Activated CD8-positive, alpha-beta memory T cell treated with anti-CD3 and anti-CD28 coated beads for 48 hours (primary cell): ENCODE measurements around the gene HTT-AS.

Experiments
- DNase-seq, 3 experiments: peaks; one replicate each; pipeline ENCODE4 v3.0.0-alpha.2; 2020; ENCODE audit warnings: low read depth in 2 of 3, low spot score in 2 of 3

Gene HTT-AS

DNA sequence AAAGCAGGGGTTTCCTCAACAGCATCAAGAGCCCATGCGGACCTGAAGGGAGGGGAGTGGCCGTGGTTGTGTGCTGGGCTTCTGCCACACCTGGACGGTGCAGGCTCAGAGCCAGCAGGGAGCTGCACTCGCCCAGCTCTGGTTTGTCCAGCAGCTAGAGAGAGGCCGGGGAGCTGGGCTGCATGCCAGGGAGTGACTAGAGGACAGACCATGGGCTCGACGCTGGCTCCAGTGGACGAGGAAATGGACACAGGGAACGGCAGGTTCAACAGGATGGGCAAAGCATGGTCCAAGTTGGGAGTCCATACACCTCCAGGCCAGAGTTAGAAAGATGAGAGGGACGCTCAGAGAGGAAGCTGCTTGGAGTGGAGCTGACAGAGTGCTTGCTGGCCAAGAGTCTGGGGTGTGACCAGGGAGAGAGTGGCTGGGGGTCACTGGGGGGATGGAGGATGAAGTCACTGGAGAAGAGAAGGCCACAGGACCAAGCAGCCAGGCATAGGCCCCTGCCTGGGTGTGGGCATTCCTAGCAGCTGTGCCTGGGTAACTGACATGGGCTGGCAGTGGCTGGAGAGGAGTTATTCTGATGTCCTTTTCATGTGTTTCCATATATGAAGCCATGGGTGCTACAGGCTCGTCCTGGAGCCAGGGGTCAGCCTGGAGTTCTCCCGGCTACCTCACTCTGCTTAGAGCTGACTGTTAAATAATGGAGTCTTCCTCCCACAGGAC, 42.8 kb downstream of the HTT-AS start:
- DNase-seq: no peak

DNA sequence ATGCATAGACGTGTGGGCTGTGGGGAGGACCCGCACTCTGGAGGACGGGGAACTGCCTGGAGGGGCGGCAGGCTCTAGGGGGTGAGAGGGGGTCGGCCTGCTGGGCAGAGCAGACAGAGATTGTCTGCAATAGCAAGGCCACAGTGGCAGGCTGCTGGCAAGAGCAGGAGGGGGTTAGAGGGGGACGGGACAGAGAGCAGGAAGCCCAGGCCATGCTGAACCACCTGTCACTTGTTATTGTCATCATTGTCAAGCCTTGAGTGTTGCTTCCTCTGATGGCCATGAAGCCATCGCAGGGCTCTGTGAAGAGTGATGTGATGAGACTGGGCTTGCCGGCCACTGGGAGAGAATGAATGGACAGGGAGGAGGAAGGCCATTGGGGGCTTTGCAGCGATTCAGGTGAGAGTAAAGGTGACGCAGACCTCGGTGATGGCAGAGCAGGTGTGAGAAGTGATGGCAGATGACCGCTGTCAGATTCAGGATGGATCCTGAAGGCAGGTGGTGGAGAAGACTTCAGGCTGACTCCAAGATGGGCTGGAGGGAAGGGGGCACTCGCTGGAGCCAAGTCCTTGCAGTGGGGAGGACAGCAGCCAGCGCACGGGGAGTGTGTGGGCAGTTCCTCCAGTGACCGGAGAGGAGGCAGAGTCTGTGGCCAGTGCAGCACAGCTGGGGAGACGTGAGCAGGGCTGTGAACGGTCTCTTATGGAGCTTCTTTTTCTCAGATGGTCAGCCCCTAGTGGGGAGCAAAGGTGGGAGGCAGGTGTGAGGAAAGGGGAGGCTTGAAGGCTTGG, 43.6 kb downstream of the HTT-AS start:
- no peak for DNase-seq

DNA sequence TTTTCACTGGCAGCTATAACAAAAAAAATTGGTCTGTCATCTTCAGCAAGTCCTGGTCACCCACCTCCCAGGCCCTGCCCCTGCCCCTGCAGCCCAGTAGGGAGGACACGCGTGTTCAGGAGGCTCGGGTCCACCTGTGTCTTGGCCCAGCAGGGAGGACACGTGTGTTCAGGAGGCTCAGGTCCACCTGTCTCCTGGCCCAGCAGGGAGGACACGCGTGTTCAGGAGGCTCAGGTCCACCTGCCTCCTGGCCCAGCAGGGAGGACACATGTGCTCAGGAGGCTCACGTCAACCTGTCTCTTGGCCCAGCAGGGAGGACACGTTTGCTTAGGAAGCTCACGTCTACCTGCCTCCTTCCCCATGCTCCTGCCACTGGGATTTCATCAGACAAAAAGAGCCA, 44.9 kb downstream of the HTT-AS start:
- DNase-seq: no peak

DNA sequence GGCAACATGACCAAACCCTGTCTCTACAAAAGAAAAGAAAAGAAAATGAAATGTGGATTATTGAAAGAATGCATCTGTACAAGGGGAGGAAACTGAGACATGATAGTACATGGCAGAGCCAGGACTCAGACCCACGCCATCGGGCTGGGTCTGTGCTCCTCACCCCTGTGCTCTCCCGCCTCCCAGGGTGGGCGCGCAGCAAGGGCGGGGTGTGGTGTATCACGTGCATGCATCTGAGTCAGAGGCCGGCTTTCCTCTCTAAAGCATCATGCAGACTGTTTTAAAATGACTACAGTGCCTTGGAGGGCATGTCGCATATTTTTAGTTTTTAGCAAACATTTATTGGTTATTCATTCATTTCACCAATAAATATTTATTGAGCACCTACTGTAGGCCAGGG, 47.8 kb downstream of the HTT-AS start:
- DNase-seq: no peak

DNA sequence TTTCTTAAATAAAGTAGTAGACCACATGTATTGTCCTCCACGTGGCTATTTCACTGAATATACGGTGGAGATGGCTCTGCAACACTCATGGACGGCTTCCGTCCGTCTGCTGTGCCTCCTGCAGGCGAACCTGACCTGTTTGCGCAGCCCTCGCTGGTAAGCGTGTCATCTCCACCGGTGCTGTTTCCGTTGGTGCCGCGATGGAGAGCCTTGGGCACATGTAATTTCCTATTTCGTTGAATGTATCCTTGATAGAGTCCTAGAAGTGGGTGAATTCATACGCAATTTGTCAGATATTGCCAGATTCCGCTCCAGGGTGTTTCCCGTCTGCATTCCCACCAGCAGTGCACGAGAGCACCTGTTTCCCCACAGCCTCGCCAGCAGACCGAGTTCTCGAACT, 48.5 kb downstream of the HTT-AS start:
- no peak for DNase-seq

DNA sequence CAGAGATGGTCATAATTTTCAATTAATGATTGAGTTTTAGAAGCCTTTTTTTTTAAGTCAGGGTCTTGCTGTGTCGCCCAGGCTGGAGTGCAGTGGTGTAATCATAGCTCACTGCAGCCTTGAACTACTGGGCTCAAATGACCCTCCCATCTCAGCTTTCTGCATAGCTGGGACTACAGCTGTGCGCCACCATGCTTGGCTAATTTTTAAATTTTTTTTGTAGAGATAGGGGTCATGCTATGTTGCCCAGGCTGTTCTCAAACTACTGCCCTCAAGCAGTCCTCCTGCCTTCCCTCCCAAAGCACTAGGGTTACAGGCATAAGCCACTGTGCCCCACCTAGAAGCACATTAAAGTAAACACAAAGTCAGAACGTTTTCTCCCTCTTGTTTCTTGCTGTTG, 51.7 kb downstream of the HTT-AS start:
- DNase-seq: no peak

DNA sequence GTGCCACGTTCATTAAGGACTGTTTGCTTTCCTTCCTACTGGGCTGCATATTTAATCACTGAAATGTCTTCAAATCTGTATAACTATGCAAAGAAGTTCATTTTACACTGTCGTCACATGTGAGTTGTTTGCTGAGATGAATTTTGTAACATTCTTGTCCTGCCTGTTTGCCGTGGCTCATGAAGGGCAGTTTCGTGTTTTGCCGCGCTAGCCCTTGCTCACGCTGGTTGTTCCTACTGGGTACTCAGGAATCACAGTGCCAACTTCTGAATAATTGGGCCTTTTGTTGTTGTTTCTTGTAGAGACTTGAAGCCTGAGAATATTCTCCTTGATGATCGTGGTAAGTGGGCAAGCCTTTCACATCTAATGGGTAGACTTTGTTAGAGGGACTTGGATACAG, 52.2 kb downstream of the HTT-AS start:
- DNase-seq: no peak

DNA sequence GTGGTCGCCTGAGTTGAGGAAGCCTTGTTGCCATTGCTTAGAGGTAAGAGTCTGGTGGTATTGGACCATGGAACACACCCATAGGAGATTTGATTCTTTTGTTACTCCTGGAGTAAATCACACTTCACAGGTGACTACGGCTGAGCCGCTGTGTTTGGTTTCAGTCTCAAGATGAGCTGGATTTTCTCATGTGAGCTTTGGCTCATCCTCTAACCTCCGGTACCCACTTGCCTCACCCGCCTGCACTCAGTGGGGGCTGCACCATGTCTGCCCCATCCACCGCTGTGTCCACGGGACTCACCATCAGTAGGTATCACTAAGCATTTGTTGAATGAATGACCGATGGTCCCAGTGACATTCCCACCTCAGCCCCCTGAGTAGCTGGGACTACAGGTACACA, 52.7 kb downstream of the HTT-AS start:
- no peak for DNase-seq

DNA sequence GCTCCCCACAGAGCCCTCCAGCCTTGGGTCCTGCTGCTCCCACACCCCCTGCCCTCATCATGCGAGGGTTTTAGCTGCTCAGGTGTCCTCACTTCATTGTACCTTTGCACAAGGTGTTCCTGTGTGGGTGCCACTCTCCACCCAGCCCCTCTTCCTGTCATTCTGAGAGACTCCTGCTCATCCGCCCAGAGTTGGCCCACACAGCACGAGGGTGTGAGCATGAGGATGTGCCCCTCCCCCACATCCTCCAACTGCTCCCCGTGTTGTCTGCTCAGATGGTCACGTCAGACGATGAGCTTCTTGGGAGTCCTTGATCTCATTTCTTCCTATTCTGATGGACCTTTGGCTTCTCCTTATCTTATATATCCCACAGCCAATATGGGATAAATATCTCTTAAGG, 53.2 kb downstream of the HTT-AS start:
- DNase-seq: no peak

DNA sequence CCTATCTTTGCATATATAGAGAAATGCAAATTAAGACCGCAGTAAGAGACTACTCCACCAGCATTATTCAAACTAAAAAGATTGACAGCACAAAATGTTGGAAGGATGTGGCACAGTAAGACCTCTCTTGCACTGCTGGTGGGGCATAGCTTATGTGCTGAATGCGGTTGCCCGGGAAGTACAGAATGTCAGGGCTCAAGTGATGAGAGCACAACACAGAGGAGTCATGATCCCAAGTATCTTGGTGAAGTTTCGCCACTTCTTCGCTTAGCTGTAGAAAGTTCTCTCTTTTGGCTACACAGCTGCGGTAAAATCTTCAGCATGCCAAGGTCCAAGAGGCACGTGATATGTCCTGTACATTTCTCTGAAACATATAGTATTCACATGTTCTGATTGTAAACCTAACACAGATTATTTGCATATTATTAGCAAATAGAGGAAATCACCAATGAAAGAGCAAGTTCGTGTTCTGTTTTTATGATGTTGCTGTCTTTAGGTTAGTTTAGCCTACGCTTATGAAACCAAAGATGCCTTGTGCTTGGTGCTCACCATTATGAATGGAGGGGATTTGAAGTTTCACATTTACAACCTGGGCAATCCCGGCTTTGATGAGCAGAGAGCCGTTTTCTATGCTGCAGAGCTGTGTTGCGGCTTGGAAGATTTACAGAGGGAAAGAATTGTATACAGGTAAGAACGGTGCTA, 55.0 kb downstream of the HTT-AS start:
- no peak for DNase-seq

DNA sequence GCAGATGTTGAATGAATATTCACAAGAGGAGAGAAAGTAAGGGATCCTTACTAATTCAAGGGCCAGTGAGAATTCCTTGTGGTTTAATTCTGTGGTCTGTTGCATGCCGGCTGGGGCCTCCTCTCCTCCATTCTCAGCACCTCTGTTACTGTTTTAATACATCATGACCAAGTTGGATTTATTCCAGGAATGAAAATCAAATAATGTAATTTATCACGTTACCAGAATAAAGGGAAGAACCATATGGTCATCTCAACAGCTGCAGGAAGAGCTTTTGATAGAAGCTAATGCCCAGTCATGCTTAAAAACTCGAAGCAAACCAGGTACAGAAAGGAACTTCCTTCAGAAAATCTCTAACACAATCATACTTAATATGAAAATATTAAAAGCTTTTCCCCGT, 56.8 kb downstream of the HTT-AS start:
- no peak for DNase-seq

DNA sequence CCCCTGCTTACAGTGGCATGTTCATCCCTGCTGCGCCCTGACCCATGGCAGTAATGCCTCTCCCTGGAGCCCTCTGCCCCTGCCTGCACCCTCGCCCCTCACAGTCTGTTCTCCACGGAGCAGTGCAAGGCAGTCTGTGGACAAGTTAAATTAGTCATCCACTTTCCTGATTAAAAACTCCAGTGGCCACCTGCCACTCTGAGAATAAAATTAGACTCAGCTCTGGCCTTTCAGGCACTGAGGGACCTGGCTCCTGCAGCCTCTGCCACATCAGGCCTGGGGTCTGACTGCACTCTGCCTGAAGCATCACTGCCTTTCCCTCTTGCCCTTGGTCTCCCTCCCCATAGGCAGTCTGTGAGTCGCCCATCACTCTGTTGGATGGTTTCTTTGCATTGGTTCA, 57.4 kb downstream of the HTT-AS start:
- no peak for DNase-seq

DNA sequence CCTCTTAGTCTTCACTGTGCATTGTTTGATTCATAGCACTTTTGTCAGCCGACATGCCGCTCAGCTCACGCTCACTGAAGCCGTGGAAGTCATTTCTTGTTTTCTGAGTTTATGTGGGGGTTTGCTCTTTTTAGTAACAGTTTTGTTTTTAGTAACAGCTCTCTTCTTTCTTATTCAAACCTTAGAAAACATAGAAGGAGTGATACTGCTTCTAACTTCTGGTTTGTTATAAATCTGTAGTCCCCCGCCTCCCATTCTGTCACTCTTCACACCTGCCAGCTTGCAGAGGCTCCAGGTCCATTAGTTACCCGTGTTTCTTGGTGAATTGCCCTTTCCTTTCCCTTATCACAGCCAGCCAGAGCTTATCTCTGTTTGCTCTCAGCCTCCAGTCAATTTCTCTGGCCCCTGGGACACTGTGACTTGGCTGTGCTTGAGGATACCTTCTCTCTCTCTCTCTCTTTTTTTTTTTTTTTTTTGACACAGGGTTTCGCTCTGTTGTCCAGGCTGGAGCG, 60.4 kb downstream of the HTT-AS start:
- no peak for DNase-seq
